Measurements from ENCODE around the gene TBC1D7. TPM values are rescaled to one million over a fixed set of nuclear protein-coding genes. Genes with fewer than 3 reads are reported as not detected.

The TBC1D7 gene
- total and polyA plus RNA-seq, 2 donors (not counting 1 experiment from before 2014, with no cell fraction given): 21.5 to 22.3 TPM

GRCh38 chr6:13300643-13301590 is 27.4 kb downstream of the TBC1D7 start:
- ChIA-PET POLR2A (no interaction called here), CTCF (interaction anchor here (0.5 to 1.5 kb wide), 3 partner anchors 30 to 106 kb away, joined by 3 to 5 read pairs (median 3); no protein-coding TSS in a partner anchor)
- Histone ChIP-seq H3K4me3 (ENCODE audit: control extremely low read depth in 1 of 5, extremely low read depth in 1 of 5, insufficient read depth in 1 of 5, low read depth in 2 of 5, low read length in 4 of 5) (no peak overlapping the region), H3K27me3 (replicated peaks in 1 of 4; ENCODE audit: control extremely low read depth in 1 of 4, control insufficient read depth in 3 of 4, insufficient read depth in 4 of 4, low read length in 3 of 4) (no peaks in the 10 kb centered on the region), H3K4me1 (ENCODE audit: control insufficient read depth in 2 of 2, insufficient read depth in 2 of 2, low read length in 2 of 2) (peaks cover 54 to 55% of the 10 kb centered on the region in 2 donors), H3K36me3 (replicated peaks in 1 of 2; ENCODE audit: control extremely low read depth in 1 of 2, control insufficient read depth in 1 of 2, extremely low read depth in 1 of 2, insufficient read depth in 2 of 2, low read length in 1 of 2) (peaks cover 3 to 38% of the 10 kb centered on the region in 2 experiments), H3K4me2 (replicated peaks; ENCODE audit: low read depth, low read length, poor library complexity, severe bottlenecking) (no peak overlapping the region), H3K79me2 (ENCODE audit: control insufficient read depth, insufficient read depth, low read length) (peaks cover 52% of the 10 kb centered on the region), H2AFZ (ENCODE audit: insufficient read depth, low read depth, low read length, poor library complexity, severe bottlenecking) (no peak overlapping the region), H3K9ac (ENCODE audit: low read length) (no peak overlapping the region), H3K27ac (ENCODE audit: low read length in 2 of 2) (no peak overlapping the region), H3K9me3 (ENCODE audit: control extremely low read depth in 1 of 3, control insufficient read depth in 2 of 3, insufficient read depth in 1 of 3, low read length in 2 of 3) (no peaks in the 10 kb centered on the region), H4K20me1 (ENCODE audit: control insufficient read depth, insufficient read depth, low read length, poor library complexity, severe bottlenecking) (no peaks in the 10 kb centered on the region)
- intact Hi-C loops (cut with micrococcal nuclease): no loop called here
- ATAC-seq (ENCODE audit: low read depth) (no peak), DNase-seq (no peak)
- H3K27ac Mint-ChIP-seq: peak overlapping the region; percentile 70
- no peaks in the 10 kb centered on the region for H3K9me3 Mint-ChIP-seq (ENCODE audit: insufficient read depth)
- TF ChIP-seq CTCF (IDR thresholded peaks at IDR 0.05) (no peak), EZH2 (IDR thresholded peaks at IDR 0.05; ENCODE audit: borderline replicate concordance, insufficient read depth, low read depth, low read length, poor library complexity, severe bottlenecking) (no peak)
- H3K27me3 Mint-ChIP-seq: no peaks in the 10 kb centered on the region
- H3K4me3 Mint-ChIP-seq: peak overlapping the region; percentile 79
- peaks cover 96% of the 10 kb centered on the region for H3K4me1 Mint-ChIP-seq
- 83% methylated on average over 5 of the region's 9 CpGs for WGBS (ENCODE audit: insufficient coverage)

Measured in B cell (primary cell).